NCI-H460 (cell line): ENCODE data around the gene CKS1B. TPM values are rescaled to one million over a fixed set of nuclear protein-coding genes. Genes with fewer than 3 reads are reported as not detected.

Experiments used
- DNase-seq: peaks from one replicate; pipeline ENCODE4 v3.0.0-alpha.2; 2016; ENCODE audit warnings: low read depth; ENCODE audit errors: extremely low read depth
- total RNA-seq: library from RNA; depleted of rRNA; stranded (reverse); fragments of >200 nt; shearing (Covaris generic); gene quantifications from 2 replicates; pipeline ENCODE4 v1.2.3, GENCODE V29; 2014

CKS1B gene
- total RNA-seq, 1 experiment from 2014 or later = 634 TPM

DNA sequence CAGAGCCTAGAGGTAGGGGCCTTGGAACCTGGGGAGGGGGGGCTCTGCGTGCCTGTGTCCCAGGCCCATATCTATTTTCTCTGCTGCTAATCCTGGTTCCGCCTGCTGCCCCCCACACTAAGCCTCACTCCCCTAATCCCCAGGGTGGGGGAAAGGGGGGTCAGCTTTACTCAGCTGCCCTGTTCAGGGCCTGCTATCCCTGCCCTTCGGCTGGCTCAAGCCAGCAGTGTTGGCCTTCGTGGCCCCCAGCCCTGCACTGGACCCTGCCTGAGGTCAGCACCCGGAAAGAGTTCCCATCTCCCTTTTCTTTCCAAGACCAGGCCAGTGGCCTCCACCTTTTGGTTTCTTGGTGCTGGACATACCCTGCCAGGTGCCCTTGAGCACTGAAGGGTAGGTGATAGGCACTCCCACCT, 36.5 kb downstream of the CKS1B start:
- DNase-seq = no peak

DNA sequence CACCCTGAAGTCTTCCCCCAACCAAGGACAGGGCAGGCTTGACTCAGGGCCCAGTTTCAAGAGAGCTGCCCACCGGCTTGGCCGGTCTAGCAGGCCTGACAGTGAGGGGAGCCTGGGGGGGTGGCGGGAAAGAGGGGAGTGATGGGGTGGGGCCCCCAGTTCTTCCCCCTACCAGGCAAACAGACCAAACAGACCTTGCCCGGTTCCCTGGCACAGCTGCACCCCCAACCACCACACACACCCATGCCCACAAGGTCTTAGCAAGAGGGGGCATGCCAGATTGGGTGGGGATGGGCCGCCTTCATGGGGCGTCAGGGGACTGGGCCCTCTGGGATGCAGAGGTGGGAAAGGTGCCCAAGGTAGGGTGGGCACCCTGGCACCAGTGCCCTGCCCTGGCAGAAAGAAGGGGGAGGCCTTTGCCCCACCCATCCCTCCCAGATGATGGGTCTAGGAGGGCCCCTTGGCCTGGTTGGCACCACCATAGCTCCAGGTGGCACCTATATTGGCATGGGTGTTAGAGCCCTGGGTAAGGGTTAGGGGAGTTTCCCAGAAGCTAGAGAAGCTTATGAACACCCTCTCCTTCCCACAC, 37.0 kb downstream of the CKS1B start:
- DNase-seq = no peak

DNA sequence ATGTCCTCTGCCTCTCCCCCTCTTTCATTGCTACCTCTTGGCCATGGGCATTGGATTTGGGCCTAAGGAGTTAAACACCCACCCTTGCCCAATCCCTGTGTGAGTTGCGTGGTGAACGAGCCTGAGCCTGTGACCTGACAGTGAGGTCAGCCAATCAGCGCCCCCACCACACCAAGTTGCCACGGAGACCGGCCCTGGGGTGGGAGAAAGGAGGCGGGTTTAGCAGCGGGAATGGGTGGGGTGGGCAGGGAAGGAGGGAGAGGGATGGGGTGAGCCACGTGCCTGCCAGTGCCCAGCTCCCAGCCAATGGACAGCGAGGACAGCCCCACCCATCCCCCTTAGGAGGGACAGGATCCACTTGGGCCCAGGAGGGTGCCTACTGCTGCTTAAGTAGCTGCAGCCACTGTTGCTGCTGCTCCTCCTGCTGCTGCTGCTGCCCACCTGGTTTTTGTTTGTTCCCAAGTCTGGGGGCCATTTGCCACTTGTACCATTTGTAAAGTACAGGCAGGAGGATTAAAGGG, 37.6 kb downstream of the CKS1B start:
- peak; percentile 59 for DNase-seq

DNA sequence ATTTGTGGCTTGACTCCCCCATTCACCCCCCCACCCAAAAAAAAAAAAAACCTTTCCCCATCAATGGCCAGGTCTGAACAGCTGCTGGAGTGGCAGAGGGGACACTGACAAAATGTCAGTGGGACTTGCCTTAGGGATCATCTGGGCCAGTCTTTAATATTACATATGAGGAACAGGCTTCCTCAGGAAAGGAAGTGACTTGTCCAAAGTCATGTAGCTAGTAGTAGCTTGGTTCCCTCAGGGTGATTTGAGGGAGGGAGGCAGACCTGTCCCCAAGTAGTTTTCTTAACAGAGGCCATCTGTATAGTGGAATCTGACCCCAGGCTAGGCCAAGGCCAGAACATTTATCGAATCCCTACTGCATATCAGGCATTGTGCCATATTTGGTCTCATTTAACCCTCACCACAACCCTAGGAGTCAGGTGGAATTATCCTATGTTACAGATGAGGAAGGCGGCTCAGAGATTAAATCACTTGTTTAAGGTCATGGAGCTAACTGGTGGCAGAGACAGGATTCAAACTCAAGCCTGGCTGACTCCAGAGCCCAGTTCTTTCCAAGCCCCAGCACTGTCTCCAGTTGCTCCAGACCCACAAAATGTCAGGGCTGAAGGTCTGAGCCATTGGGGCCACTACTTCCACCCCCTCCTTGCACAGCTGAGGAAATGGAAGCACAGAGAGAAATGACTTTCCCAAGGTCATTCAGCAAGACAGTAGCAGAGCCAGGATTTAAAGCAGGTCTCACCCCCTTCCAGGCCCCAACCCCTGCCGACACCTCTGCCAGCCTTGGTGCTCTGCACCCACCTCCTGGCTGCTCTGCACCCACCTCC, 38.5 kb downstream of the CKS1B start:
- DNase-seq = no peak

DNA sequence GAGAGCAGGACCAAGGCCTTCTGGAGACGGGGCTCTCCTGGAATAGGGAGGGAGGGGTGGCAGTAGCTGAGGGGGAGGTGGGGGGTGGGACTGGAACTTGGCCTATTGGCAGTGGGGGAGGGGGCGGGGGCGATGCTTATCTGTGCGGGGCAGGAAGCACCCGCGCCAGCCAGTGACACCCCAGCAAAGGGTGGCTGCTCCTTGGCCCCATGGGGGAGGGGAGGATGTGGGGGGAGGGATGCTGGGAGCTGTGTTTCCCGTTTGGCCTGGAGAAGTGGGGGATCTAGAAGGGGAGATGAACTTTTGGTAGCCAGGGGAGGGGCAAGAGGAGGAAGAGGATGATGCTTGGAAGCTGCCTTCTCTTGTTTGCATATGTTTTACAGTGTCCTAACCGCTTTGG, 39.2 kb downstream of the CKS1B start:
- DNase-seq = no peak

DNA sequence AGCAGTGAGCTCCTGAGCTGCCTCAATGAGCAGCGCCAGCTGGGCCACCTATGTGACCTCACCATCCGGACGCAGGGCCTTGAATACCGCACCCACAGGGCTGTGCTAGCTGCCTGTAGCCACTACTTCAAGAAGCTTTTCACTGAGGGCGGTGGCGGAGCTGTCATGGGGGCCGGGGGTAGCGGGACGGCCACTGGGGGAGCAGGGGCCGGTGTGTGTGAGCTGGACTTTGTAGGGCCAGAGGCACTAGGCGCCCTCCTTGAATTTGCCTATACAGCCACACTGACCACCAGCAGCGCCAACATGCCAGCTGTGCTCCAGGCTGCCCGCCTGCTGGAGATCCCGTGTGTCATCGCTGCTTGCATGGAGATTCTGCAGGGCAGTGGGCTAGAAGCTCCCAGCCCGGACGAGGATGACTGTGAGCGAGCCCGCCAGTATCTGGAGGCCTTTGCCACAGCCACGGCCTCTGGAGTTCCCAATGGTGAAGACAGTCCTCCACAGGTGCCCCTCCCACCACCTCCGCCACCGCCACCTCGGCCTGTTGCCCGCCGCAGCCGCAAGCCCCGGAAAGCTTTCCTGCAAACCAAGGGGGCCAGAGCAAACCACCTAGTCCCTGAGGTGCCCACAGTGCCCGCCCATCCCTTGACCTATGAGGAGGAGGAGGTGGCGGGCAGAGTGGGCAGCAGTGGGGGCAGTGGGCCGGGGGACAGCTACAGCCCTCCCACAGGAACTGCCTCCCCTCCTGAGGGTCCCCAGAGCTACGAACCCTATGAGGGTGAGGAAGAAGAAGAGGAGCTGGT, 40.4 kb downstream of the CKS1B start:
- no peak for DNase-seq

DNA sequence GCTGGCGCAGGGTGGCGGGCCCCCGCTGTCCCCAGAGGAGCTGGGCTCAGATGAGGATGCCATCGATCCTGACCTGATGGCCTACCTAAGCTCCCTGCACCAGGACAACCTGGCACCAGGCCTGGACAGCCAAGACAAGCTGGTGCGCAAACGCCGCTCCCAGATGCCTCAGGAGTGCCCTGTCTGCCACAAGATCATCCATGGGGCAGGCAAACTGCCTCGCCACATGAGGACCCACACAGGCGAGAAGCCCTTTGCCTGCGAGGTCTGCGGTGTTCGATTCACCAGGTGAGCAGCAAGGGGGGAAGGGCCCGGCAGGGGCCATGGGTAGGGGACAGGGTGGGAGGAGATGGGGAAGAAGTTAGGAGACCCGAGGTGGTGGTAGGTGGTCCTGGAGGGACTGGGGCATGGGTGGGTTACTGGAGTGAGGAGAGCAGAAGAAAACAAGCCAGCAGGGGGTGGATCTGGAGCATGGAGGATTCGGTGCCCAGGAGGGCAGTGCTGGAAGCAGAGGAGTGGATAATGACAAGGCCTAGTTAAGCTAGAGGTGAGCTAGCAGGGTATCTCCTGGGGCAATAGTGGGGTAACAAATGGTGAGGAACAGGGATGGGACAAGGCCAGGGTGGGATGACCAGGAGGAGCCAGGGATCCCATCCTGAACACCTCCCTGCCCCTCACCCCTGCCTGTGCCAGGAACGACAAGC, 41.2 kb downstream of the CKS1B start:
- no peak for DNase-seq

DNA sequence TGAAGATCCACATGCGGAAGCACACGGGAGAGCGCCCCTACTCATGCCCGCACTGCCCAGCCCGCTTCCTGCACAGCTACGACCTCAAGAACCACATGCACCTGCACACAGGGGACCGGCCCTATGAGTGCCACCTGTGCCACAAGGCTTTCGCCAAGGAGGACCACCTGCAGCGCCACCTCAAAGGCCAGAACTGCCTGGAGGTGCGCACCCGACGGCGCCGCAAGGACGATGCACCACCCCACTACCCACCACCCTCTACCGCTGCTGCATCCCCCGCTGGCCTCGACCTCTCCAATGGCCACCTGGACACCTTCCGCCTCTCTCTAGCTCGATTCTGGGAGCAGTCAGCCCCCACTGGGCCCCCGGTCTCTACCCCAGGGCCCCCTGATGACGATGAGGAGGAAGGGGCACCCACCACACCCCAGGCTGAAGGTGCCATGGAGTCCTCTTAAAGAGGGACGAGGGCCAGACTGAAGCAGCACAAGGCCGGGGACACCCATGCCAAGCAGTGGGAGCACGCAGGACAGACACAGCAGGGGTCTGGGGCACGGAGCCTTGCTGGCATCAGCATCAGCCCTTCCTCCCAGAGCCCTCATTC, 41.9 kb downstream of the CKS1B start:
- no peak for DNase-seq

DNA sequence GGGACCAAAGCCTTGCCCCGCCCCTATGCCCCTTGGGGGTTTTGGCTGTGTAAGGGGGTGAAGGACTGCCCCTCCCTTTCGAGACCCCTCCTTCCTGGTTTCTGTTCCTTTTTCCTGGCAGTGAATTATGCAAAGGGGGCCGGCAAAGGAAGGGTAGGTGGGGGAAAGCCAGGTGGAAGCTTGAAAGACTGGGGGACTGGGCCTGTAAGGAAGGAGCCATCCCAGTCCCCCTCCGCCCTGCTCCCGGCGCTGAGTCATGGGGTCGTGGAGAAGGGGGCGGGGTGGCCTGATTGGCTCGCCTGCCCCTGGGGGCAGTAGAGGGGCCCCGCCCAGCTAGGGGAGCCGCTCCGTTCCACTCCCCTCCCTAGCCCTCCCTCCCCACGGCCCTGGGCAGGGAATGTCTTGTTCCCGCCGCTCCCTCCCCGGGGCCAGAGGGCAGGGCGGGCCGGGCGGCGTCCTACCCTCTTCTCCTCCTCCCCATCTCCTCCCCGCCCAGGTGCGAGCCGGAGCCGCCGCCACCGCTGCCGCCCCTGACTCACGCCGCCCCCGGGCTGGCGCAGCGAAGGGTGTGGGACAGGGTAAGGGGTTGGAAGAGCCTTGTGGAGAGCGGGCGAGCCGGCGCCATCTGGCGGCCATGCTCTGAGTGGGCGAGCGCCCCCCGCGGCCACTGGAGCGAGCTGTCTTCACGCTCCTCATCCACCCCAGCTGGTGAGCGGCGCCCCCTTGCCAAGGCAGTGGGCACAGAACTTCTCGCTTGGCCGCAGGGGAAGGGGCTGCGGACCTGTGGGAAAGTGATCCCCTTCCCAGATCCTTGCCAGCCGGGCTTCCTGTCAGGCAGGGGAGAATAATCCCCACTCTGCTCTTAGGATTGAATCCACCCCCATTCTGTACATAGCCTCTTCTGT, 42.8 kb downstream of the CKS1B start:
- DNase-seq = peak; percentile 97

DNA sequence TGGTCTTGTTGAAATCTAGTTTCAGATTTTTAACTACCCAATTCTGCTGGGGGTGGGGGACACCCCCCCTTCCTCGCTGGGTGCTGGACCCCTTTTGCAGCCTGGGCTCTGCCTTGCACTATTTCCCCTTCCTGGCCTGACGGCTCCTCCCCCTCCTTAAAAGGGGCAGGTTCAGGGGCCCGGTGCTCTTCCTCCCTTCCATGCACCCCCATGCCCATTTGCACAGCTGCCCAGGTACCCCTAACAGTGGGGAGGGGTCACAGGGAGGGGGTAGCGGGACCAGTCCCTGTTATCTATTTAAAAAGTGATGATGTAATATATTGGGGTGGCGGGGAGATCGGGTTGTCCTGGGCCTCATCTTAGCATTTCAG, 43.5 kb downstream of the CKS1B start:
- no peak for DNase-seq

DNA sequence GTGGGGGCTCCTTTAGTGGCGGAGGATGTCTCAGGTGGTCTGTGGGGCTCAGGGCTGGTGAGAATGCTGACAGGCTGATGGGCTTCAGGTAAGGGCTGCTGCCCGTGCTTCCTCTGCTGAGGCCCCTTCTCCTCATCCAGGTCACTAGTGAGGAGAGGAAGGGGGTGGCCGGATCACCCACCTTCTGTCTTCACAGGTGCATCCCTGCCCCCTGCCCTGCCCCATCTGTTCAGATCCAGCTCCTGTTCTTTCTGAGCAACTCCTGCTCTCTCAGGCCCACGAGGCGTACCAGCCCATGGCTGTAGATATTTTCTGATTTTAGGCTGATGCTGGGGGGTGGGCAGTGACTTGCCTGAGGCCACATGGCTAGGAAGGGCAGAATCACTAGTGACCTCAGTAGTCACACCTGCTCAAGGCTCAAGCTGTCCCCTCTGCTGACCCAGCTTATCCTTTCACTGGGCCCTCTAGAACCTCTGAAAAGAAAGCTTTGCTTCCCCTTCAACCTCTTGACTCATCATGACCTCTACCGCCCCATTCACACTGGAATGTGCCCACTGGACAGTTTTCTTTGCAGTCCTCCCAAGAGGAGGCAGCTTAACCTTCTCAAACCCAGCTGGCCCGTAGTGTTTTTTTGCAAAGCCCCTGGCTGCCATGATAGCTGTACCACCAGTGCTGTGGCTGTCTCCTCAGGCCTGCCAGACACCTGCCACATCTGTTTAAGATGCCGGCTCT, 44.3 kb downstream of the CKS1B start:
- DNase-seq = no peak

DNA sequence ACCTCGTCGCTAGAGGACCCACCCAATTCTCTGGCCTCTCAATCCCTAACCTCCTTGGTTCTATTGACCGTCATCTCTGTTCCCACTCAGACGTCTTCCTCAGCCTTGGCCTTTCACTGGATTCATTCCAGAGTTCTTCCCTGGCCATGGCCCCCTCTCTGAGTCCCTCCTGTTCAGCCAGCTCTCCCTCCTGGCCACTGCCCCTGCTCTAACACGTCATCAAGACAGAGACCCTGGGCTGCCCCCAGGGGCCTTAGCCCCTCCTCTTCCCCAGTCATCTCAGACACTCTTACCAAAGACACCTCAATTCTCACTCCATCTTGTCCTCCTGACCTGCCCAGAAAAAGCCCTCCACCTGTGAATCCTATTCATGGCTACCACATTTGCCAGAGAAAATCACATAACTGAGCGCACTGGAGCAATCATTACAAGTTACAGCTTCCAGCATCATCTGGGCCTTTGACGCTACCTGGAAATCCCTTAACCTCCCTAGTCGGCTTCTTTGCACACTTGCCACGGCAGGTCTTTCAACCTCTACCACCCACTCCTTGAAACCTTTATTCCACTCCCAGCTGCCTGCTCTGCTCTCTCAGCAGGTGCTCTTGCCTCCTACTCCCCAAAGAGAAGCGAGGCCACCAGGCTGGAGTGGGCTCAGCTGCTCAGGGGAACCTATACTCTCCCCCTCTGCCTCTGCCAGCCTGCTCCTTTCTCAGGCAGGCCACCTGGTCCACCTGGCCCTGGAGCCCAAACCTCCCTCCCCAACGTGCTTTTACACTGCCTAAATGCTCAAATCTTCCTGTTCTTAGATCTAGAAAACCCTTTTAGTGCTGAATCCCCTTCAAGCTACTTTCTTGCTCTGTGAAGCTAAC, 45.1 kb downstream of the CKS1B start:
- no peak for DNase-seq

DNA sequence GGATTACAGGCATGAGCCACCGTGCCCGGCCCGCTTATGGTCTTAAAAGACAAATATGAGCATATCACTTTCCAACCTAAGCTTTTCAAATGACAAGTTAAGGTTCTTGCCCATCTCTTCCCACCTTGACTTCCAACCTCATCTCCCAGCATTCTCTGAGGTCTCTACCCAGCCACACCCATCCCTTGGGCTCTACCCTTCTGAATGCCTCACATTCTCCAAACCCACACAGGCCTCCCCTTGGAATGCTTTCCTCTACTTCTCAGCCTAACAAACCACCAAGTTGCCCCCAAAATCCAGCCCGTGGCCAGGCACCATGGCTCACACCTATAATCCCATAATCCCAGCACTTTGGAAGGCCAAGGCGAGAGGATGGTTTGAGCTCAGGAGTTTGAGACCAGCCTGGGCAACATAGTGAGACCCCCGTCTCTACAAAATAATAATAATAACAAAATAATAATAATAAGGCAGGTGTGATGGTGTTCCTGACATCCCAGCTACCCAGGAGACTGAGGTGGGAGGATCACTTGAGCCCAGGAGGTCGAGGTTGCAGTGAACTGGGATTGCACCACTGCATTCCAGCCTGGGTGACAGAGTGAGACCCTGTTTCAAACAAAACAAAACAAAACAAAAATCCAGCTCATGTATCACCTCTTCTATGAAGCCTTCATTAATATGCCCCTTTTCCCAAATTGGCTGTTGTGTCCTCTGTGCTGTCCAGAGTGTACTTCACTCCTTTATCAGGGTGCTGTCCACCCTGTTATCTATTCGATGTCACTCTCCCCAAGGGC, 47.9 kb downstream of the CKS1B start:
- DNase-seq = no peak

DNA sequence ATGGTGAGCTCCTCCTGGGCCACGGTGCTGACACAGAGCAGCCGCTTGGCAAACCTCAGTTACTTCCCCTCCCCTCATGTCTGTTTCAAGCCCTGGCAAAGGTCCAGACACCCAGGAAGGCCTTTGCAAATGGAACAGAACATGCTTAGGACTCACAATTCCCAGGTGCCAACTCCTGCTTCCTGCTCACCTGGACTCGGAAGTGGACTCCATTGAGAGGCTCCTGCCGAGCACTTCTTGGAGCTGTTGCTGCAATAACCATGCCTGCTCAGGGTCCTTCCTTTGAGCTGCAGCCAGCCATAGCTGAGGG, 48.4 kb downstream of the CKS1B start:
- no peak for DNase-seq

DNA sequence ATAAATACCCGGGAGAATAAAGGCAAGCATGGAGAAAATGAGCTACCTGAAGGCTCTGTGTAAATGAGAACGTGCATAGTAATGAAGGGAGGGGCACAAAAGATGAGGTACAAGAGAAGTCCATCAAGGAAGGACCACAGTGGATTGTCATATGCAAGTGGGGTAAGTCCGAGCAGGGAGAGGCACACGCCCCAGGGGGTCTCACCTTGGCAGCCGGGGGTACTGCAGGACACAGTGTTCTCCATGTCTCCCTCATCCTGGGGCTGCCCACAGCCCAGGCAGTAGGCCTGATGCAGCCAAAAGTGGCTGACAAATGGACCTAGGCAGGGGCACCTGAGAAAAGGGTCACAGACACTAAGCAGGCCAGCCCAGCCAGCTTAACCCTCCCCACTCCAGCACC, 49.1 kb downstream of the CKS1B start:
- no peak for DNase-seq

DNA sequence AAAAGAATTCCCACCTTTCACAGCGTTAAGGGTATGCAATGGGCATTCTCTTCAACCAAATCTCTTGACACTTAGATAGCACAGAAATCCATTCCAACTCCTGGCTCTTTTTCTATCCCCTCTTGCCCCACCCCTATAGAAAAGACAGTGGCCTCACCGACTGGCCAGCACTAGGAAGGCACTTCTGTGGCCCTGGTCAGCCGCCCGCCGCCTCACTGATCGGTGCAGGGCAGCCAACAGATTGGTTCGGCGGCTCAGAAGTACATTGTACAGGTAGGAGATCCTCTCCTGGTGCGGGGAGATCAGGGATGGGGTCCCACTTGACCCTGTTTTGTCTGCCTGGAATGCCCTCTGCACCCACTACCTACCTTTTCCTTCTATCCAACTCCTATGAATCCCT, 49.8 kb downstream of the CKS1B start:
- DNase-seq = no peak

DNA sequence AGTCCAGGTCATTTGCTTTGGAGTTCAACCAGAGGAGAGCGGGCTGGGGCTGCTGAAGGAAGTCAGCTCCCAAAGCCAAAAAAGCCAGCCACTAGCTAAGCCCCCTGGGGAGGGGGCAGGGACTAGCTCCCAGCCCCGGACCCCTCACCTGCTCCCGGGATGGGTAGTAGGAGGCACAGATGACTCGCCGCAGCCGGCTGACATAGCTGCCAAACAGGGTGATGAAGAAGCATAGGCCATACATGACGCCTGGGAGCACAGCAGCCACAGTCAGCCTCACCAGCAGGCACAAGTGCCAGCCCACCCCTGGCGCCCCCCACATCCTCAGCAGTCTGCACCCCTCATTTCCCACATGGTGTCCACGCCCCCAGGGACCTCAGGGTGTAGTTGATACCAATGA, 51.7 kb downstream of the CKS1B start:
- no peak for DNase-seq
